Body of pancreas (tissue), 4 donors: ENCODE results near the gene CAMTA1.

Source experiments
- POLR2A ChIP-seq, 3 donors: fragments of 450-650 bp; IDR thresholded peaks; one replicate each; pipeline ENCODE4 v1.6.1; 2016; ENCODE audit warnings: antibody characterized with exemption in 3 of 3, mild to moderate bottlenecking in 2 of 3
- TF ChIP-seq, protein P1 (sequence below), 7 experiments: fragments of 450-650 bp in 4 of 7; fragments of 200-600 bp in 3 of 7; sonication (generic) in 3 of 7; IDR thresholded peaks; one replicate each; pipeline ENCODE4 v1.5.1; 2016 to 2019; ENCODE audit warnings: antibody characterized with exemption in 7 of 7

DNA sequence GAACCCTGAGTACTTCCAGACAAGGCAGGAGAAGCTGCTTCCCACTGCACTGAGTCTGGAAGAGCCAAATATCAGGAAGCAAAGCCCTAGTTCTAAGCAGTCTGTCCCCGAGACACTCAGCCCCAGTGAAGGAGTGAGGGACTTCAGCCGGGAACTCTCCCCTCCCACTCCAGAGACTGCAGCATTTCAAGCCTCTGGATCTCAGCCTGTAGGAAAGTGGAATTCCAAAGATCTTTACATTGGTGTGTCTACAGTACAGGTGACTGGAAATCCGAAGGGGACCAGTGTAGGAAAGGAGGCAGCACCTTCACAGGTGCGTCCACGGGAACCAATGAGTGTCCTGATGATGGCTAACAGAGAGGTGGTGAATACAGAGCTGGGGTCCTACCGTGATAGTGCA, 952.8 kb downstream of the CAMTA1 start:
- TF ChIP-seq, protein P1, sequence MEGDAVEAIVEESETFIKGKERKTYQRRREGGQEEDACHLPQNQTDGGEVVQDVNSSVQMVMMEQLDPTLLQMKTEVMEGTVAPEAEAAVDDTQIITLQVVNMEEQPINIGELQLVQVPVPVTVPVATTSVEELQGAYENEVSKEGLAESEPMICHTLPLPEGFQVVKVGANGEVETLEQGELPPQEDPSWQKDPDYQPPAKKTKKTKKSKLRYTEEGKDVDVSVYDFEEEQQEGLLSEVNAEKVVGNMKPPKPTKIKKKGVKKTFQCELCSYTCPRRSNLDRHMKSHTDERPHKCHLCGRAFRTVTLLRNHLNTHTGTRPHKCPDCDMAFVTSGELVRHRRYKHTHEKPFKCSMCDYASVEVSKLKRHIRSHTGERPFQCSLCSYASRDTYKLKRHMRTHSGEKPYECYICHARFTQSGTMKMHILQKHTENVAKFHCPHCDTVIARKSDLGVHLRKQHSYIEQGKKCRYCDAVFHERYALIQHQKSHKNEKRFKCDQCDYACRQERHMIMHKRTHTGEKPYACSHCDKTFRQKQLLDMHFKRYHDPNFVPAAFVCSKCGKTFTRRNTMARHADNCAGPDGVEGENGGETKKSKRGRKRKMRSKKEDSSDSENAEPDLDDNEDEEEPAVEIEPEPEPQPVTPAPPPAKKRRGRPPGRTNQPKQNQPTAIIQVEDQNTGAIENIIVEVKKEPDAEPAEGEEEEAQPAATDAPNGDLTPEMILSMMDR (IDR thresholded peaks at IDR 0.05), result no peak
- no peak for TF ChIP-seq POLR2A (IDR thresholded peaks at IDR 0.05)
